ENCODE results near the gene GJC2. TPM values are rescaled to one million over a fixed set of nuclear protein-coding genes. Genes with fewer than 3 reads are reported as not detected.

GJC2 gene
- total and polyA plus RNA-seq, 9 donors, result 0.94 to 1.6 (median 1.3) TPM

DNA sequence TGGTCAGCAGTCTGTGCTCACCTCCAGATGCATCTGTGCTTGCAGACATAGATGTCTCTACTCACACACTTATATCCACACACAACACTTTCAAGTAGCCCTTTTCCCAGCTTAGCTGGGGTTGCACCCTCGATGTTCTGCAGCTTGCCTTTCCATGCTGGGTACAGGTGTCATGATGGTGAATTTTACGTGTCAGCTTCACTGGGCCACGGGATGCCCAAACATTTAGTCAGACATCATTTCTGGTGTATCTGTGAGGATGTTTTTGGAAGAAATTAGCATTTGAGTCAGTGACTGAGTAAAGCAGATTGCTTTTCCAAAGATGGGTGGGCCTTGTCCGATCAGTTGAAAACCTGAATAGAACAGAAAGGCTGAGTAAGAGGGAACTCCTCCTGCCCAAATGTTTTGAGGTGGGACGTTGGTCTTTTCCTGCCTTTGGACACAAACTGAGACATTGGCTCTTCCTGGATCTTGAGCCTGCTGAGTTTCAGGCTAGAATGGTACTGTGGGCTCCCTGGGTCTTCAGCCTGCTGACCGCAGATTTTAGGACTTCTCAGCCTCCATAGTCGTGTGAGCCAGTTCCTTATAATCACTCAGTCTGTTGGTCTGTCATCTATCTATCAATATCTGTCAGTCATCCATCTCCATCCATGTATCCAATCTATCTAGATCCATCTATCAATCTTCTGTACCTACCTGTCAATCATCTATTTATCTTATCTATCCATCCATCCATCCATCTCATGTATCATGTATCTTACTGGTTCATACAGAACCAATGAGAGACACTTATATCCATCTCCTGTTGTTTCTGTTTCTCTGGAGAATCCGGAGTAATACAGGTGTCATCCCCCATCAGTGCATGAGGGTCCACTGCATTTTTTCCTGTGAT lies 45.4 kb downstream of the GJC2 start:
- DNase-seq, result no peak
- Histone ChIP-seq H3K9me3 (replicated peaks; ENCODE audit: control insufficient read depth, low read depth, low read length) (peaks cover 14% of the 10 kb centered on the region), H3K36me3 (ENCODE audit: control insufficient read depth, insufficient read depth, low read length) (peaks cover 2% of the 10 kb centered on the region), H3K27me3 (ENCODE audit: control insufficient read depth, insufficient read depth, low read length) (no peaks in the 10 kb centered on the region), H3K4me1 (ENCODE audit: control insufficient read depth, insufficient read depth, low read length) (peaks cover 10% of the 10 kb centered on the region), H3K4me3 (ENCODE audit: low read length) (no peak overlapping the region), H3K27ac (ENCODE audit: low read length) (no peak overlapping the region)
- 87% methylated on average over 5 of the region's 8 CpGs for WGBS (ENCODE audit: insufficient coverage)

DNA sequence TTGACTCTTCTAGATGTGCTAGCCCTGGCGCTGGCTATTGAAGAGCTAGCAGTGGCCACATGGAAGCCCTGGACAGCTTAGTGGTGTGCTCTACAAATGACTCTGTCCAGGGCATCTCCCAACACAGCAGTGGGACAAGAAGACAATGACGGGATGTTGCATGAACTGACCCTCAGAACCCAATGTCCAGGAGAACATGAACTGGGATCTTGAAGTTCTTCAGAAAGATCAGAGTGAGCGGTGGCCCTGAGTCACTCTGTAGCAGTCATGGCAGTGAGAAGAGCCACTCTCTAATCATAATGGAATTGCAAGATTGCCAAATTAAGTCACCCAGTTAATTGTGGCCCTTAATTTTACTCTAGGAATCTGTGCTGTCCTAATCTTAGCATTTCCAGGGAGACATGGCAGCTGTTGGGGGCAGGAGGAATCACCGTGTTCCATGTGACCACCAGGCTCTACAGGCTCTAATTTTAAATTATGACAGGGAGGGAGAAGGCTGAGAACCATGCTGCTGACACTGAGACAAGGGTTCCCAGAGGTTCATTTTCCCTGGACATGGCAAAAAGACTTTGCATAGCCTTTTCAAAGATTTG lies 47.9 kb downstream of the GJC2 start:
- H3K4me1 ChIP-seq (ENCODE audit: control insufficient read depth, insufficient read depth, low read length), result peaks cover 6% of the 10 kb centered on the region
- 96% methylated on average over 3 of the region's 4 CpGs for WGBS (ENCODE audit: insufficient coverage)
- peaks cover 15% of the 10 kb centered on the region for H3K9me3 ChIP-seq (replicated peaks; ENCODE audit: control insufficient read depth, low read depth, low read length)
- peak overlapping the region; percentile 91 for H3K27ac ChIP-seq (ENCODE audit: low read length)
- H3K36me3 ChIP-seq (ENCODE audit: control insufficient read depth, insufficient read depth, low read length), result peaks cover 2% of the 10 kb centered on the region
- H3K27me3 ChIP-seq (ENCODE audit: control insufficient read depth, insufficient read depth, low read length), result no peaks in the 10 kb centered on the region
- no peak overlapping the region for H3K4me3 ChIP-seq (ENCODE audit: low read length)
- DNase-seq, result peak; percentile 72

DNA sequence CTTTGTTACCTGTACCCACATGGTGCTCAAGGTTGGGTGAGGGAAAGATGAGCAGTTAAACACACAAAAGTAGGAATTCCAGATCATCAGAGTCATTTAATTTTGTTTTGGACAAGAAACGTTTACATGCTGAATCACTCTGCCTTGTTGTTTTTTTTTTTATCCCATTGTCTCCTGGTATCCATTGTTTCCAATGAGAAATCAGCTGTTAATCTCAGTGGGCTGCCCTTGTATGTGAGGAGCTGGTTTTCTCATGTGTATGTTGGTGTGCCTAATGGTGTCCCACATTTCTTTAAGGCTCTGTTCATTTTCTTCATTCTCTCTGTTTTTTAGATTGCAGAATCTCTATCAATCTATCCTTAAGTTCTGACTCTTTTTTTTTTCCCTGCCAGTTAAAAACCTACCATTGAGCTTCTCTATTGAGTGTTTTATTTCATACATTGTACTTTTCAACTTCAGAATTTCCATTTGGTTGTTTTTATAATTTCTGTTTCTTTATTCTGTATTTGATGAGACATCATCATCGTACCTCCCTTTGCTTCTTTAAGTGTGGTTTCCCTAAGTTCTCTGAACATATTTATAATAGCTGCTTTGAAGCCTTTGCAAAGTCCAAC lies 49.4 kb downstream of the GJC2 start:
- no peak for DNase-seq
- Histone ChIP-seq H3K36me3 (ENCODE audit: control insufficient read depth, insufficient read depth, low read length) (peaks cover 2% of the 10 kb centered on the region), H3K27ac (ENCODE audit: low read length) (no peak overlapping the region), H3K4me3 (ENCODE audit: low read length) (no peak overlapping the region), H3K9me3 (replicated peaks; ENCODE audit: control insufficient read depth, low read depth, low read length) (peaks cover 15% of the 10 kb centered on the region), H3K4me1 (ENCODE audit: control insufficient read depth, insufficient read depth, low read length) (peaks cover 6% of the 10 kb centered on the region), H3K27me3 (ENCODE audit: control insufficient read depth, insufficient read depth, low read length) (no peaks in the 10 kb centered on the region)
- no CpG with 5 or more reads among the region's 2 CpGs for WGBS (ENCODE audit: insufficient coverage)

DNA sequence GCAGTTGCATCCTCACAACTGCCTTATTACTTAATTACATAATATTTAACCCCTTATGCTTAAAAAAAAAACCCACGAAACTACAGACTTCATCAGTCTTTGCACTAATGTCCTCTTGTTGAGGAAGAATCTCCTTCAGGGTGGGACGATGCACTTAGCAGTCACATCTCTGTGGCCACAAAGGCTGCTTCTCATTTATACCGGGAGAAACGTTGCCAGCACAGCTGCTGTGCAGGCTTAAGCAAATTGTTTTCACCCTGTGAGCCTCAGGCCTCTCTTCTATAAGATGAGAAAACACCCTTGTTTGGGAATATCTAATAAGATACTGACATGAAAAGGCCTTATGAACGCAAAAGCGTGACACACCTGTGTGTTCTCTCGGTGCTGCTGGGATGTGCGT lies 55.2 kb downstream of the GJC2 start:
- Histone ChIP-seq H3K36me3 (ENCODE audit: control insufficient read depth, insufficient read depth, low read length) (peaks cover 4% of the 10 kb centered on the region), H3K9me3 (replicated peaks; ENCODE audit: control insufficient read depth, low read depth, low read length) (peaks cover 3% of the 10 kb centered on the region), H3K4me3 (ENCODE audit: low read length) (no peak overlapping the region), H3K27me3 (ENCODE audit: control insufficient read depth, insufficient read depth, low read length) (peaks cover 2% of the 10 kb centered on the region), H3K4me1 (ENCODE audit: control insufficient read depth, insufficient read depth, low read length) (peaks cover 44% of the 10 kb centered on the region), H3K27ac (ENCODE audit: low read length) (peak overlapping the region; percentile 25)
- peak; percentile 78 for DNase-seq
- WGBS (ENCODE audit: insufficient coverage), result 8% methylated on average over 4 of the region's 8 CpGs

DNA sequence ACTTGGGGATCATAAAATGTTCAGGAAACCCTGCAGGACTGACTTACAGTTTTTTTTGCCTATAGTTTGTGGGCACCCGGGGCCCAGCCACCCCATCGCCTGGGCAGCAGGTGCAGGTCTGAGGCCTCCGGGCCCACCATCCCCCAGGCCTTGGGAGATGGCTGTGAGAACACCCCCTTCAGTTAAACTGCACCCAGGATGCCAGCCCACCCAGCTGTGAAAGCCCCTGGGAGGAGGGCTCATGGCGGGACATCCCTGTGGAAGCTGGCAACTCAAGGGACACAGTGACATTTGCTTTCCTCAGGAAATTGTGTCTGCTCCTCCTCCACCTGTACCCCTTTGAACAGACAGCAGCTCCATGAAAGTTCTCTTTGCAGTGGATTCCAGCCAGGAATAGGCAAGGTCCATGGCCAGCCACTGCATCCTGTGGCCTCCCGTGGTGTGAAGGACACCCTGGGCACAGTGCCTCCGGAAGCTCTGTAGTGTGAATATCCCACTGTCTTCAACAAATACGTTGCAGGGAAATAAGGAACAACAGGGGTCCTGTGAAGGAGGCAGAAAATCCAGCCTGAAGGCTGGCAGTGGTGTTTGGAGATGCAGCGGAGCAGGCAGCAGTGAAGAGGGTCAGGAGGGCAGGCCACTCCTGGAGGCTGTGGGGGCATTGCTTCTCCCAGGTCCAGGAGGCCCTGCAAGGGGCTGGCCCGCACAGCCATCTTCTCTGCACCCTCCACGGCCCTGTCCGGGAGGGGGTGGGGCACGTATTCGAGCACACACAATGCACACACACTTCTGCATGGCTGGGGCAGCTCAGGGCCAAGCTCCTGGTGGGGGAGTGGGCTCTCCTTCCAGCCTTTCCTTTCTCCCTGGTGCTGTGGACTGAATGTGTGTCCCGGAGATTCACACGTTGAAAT lies 56.1 kb downstream of the GJC2 start:
- WGBS (ENCODE audit: insufficient coverage), result 61% methylated on average over 6 of the region's 15 CpGs
- Histone ChIP-seq H3K36me3 (ENCODE audit: control insufficient read depth, insufficient read depth, low read length) (peaks cover 4% of the 10 kb centered on the region), H3K9me3 (replicated peaks; ENCODE audit: control insufficient read depth, low read depth, low read length) (no peaks in the 10 kb centered on the region), H3K4me3 (ENCODE audit: low read length) (no peak overlapping the region), H3K27ac (ENCODE audit: low read length) (peak overlapping the region; percentile 75), H3K4me1 (ENCODE audit: control insufficient read depth, insufficient read depth, low read length) (peaks cover 50% of the 10 kb centered on the region), H3K27me3 (ENCODE audit: control insufficient read depth, insufficient read depth, low read length) (peaks cover 2% of the 10 kb centered on the region)
- DNase-seq, result no peak

DNA sequence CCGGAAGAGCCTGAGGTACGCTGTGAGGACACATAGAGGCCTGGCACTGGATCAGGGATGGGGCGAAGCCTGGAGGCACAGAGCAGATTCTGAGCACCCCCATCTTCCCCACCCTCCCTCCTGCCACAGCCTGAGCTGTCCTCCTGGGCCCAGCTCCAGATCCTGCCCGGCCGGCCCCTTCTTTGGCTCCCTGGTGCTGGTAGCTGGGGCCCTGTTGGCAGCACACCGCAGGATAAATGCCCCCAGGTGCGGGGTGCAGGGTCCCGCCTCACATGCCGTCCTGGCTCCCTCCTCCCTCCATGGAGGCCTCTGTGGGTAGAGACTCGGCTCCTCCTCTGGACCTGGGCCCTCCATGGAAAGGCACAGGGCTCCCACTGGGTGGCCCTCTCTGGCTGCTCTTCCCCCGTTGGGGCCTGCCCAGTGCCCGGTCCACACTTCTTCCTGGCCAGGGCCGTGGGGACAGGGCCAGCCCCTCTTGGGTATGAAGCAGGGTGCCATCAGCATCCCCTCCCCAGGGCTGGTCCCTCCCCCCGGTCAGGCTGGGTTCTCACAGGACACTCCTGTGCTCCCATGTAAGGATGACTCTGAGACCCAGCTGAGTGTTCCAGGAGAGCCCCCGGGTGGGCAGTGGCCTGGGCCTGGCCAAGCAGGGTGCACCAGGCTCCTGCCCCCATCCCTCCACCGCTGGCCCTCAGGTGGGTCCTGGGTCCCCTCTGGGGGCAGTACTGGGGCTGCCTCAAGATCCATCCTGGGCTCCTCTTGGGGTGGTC lies 57.0 kb downstream of the GJC2 start:
- WGBS (ENCODE audit: insufficient coverage), result 65% methylated on average over 10 of the region's 16 CpGs
- H3K9me3 ChIP-seq (replicated peaks; ENCODE audit: control insufficient read depth, low read depth, low read length), result no peaks in the 10 kb centered on the region
- H3K36me3 ChIP-seq (ENCODE audit: control insufficient read depth, insufficient read depth, low read length), result peaks cover 4% of the 10 kb centered on the region
- peaks cover 59% of the 10 kb centered on the region for H3K4me1 ChIP-seq (ENCODE audit: control insufficient read depth, insufficient read depth, low read length)
- DNase-seq, result no peak
- no peak overlapping the region for H3K4me3 ChIP-seq (ENCODE audit: low read length)
- H3K27ac ChIP-seq (ENCODE audit: low read length), result peak overlapping the region; percentile 75
- H3K27me3 ChIP-seq (ENCODE audit: control insufficient read depth, insufficient read depth, low read length), result peaks cover 7% of the 10 kb centered on the region

DNA sequence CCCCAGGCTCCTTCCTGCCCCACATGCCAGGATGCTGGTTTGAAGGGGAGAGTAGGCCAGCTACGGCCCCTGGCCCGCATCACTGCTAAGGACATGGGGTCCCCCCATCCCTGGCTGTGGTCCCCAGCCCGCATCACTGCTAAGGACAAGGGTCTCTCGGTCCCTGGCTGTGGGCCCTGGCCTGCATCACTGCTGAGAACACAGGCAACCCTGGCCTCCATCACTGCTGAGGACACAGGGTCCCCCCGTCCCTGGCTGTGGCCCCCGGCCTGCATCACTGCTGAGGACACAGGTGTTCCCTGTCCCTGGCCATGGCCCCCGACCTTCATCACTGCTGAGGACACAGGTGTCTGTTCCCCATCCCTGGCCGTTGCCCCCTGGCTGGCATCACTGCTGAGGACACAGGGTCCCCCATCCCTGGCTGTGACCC lies 57.7 kb downstream of the GJC2 start:
- DNase-seq, result no peak
- Histone ChIP-seq H3K9me3 (replicated peaks; ENCODE audit: control insufficient read depth, low read depth, low read length) (no peaks in the 10 kb centered on the region), H3K36me3 (ENCODE audit: control insufficient read depth, insufficient read depth, low read length) (peaks cover 4% of the 10 kb centered on the region), H3K4me3 (ENCODE audit: low read length) (no peak overlapping the region), H3K4me1 (ENCODE audit: control insufficient read depth, insufficient read depth, low read length) (peaks cover 60% of the 10 kb centered on the region), H3K27ac (ENCODE audit: low read length) (peak overlapping the region; percentile 75), H3K27me3 (ENCODE audit: control insufficient read depth, insufficient read depth, low read length) (peaks cover 7% of the 10 kb centered on the region)
- 89% methylated on average over 8 of the region's 8 CpGs for WGBS (ENCODE audit: insufficient coverage)

DNA sequence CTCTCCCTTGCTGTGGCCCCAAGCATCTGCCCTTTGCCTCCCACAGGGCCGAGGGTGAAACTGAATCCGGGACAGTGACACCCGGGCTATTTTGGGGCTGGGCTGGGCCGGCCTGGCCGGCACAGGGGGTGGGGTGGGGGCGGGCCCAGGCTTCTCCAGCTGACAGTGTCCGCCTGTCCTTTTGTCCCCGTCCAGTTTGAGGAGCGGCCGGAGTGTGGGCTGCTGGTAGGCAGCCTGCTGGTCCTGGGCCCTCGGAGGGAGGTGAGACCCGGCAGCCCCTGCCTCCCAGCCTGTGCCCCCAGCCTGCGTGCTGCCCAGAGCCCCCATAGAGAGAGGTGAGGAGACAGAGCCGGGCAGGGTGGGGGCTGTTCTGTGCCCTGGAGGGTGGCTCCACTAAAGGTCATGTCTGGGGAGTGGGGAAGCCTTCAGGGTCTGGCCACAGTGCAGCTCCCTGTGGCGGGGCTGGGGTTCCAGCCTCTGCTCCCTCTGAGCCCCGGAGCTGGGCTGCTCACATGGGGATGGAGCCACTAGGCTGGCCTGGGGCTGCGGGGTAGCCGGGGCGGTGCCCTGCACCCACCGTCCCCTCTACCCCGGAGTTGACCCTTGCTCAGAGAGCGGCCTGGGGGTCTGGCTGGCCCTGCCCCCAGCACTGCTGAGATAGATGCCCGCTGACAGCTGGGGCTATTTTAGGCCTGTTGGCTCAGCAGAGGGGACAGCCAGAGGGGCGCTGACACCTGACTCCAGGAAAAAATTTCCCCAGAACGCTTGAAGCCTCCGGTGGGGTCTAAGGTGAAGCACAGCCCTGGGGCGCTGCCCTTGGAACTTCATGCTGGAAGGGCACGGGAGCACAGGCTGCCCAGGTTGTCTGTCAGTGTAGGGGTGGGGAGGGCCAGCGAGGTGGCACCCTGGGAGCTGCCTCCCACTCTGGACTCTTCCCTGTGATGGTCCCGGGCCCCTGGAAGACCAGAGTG lies 58.4 kb downstream of the GJC2 start, which contains the start of gene OBSCN:
Gene OBSCN, plus strand, starts transcription at position 194 of the 971 bp plus-strand sequence. CDS start 3,740 bp downstream, outside the sequence.
- peaks cover 4% of the 10 kb centered on the region for H3K36me3 ChIP-seq (ENCODE audit: control insufficient read depth, insufficient read depth, low read length)
- 45% methylated on average over 22 of the region's 30 CpGs for WGBS (ENCODE audit: insufficient coverage)
- peak; percentile 70 for DNase-seq
- peak within 1 kb of the TSS; percentile 68 for H3K4me3 ChIP-seq (ENCODE audit: low read length)
- peaks cover 67% of the 10 kb centered on the region for H3K4me1 ChIP-seq (ENCODE audit: control insufficient read depth, insufficient read depth, low read length)
- peaks cover 13% of the 10 kb centered on the region for H3K27me3 ChIP-seq (ENCODE audit: control insufficient read depth, insufficient read depth, low read length)
- H3K9me3 ChIP-seq (replicated peaks; ENCODE audit: control insufficient read depth, low read depth, low read length), result no peaks in the 10 kb centered on the region
- H3K27ac ChIP-seq (ENCODE audit: low read length), result peak within 1 kb of the TSS; percentile 96

All from muscle of leg (tissue), 11 donors.